Measurements from ENCODE around the gene ACOT11.

GRCh38 chr1:54623216-54624007 is 75.4 kb downstream of the ACOT11 start, which contains the start of gene FAM151A:
- TF ChIP-seq CTCF (IDR thresholded peaks at IDR 0.05) (no peak), EP300 (IDR thresholded peaks at IDR 0.05) (no peak), POLR2A (IDR thresholded peaks at IDR 0.05) (no peak), POLR2AphosphoS5 (IDR thresholded peaks at IDR 0.05) (no peak)

Measured in sigmoid colon (tissue), 4 donors.